OCI-LY3 (cell line): ENCODE results near the gene TNS3.

Experiments
- H2AFZ ChIP-seq: fragments of 200-600, 300-600 bp; shearing (Covaris generic); 2 replicates; pipeline ENCODE4 v1.6.0; 2014; ENCODE audit warnings: antibody characterized with exemption, low read depth, low read length
- H3K27ac ChIP-seq: fragments of 200-600, 300-600 bp; sonication (generic); 2 replicates; pipeline ENCODE4 v1.5.1; 2014; ENCODE audit warnings: mild to moderate bottlenecking, low read length, moderate library complexity, mixed read lengths
- H3K27me3 ChIP-seq: fragments of 200-600, 300-600 bp; sonication (generic); 2 replicates; pipeline ENCODE4 v1.6.1; 2014; ENCODE audit warnings: low read depth, low read length, mixed read lengths
- H3K36me3 ChIP-seq: fragments of 200-600, 300-600 bp; sonication (generic); replicated peaks from 2 replicates; pipeline ENCODE3; 2014; ENCODE audit warnings: low read depth, low read length, mixed read lengths
- H3K4me1 ChIP-seq: fragments of 300-600, 200-600 bp; sonication (generic); 2 replicates; pipeline ENCODE4 v1.6.1; 2014; ENCODE audit warnings: low read length, mixed read lengths
- H3K4me2 ChIP-seq: fragments of 200-600, 300-600 bp; sonication (generic); 2 replicates; pipeline ENCODE4 v1.6.1; 2014; ENCODE audit warnings: low read length, mixed read lengths
- H3K4me3 ChIP-seq: fragments of 300-600, 200-600 bp; sonication (generic); 2 replicates; pipeline ENCODE4 v1.5.1; 2014; ENCODE audit warnings: antibody characterized with exemption, mild to moderate bottlenecking, low read length, moderate library complexity
- H3K79me2 ChIP-seq: fragments of 300-600, 200-600 bp; shearing (Covaris generic); 2 replicates; pipeline ENCODE4 v1.6.1; 2014; ENCODE audit warnings: mild to moderate bottlenecking, low read length, mixed read lengths
- H3K9ac ChIP-seq: fragments of 300-600, 200-600 bp; shearing (Covaris generic); 2 replicates; pipeline ENCODE4 v1.6.0; 2014; ENCODE audit warnings: mild to moderate bottlenecking, low read length, moderate library complexity
- H3K9me3 ChIP-seq: fragments of 200-600, 300-600 bp; shearing (Covaris generic); 2 replicates; pipeline ENCODE4 v1.6.1; 2014; ENCODE audit warnings: low read length, mixed read lengths; ENCODE audit not compliant: insufficient read depth
- H4K20me1 ChIP-seq: fragments of 200-600, 300-600 bp; sonication (generic); 2 replicates; pipeline ENCODE4 v1.6.1; 2016; ENCODE audit warnings: low read length, mixed read lengths; ENCODE audit not compliant: insufficient read depth
- CTCF ChIP-seq: fragments of 200-600, 300-600 bp; sonication (generic); IDR thresholded peaks from 2 replicates; pipeline ENCODE4 v1.5.1; 2014; ENCODE audit warnings: antibody characterized with exemption, low read length, low read depth
- EZH2phosphoT487 ChIP-seq: fragments of 200-600 bp; shearing (Covaris generic); IDR thresholded peaks from 2 replicates; pipeline ENCODE4 v1.6.1; 2018; ENCODE audit warnings: antibody characterized with exemption, mixed run types, low read depth

TNS3 gene

DNA sequence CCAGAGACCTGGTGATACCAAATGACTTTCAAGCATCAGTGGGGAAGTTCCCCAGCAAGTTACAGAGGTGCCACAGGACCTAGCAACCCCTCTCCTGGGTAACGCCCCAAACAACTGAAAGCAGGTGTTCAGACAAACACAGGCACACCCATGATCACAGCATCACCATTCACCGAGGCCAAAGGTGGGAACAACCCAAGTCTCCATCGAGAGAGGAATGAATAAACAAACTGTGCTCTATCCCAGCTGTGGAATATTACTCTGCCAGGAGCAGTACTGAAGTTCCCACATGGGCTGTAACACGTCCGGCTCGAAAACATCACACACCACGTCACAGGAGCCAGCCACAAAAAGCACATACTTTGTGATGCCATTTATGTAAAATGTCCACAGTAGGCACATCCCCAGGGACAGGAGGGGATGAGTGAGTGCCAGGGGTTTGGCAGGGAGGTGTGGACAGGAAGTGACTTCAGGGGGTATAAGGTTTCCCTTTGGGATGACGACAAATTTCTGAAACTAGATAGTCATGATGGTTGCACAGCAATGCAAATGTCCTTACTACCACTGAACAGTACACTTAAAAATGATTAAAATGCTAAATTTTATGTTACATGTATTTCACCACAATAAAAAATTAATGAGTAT is 222.8 kb downstream of the TNS3 start:
- H3K4me3 ChIP-seq: no peak overlapping the region
- H3K4me1 ChIP-seq: no peaks in the 10 kb centered on the region
- no peak overlapping the region for H3K27ac ChIP-seq
- H3K9me3 ChIP-seq: no peaks in the 10 kb centered on the region
- H4K20me1 ChIP-seq: 0 out of 2 replicates have a peak, but pooled peaks cover 3% of the 10 kb centered on the region
- H3K79me2 ChIP-seq: 0 out of 2 replicates have a peak, but pooled peaks cover 4% of the 10 kb centered on the region
- no peak for TF ChIP-seq CTCF
- no peak overlapping the region for H2AFZ ChIP-seq
- H3K9ac ChIP-seq: no peak overlapping the region
- no peaks in the 10 kb centered on the region for H3K36me3 ChIP-seq
- H3K4me2 ChIP-seq: no peak overlapping the region
- no peaks in the 10 kb centered on the region for H3K27me3 ChIP-seq

- no peak overlapping the region for H3K27ac ChIP-seq
- no peaks in the 10 kb centered on the region for H3K9me3 ChIP-seq
- no peak overlapping the region for H3K4me3 ChIP-seq
- H3K4me2 ChIP-seq: no peak overlapping the region
- H2AFZ ChIP-seq: no peak overlapping the region
- TF ChIP-seq EZH2phosphoT487: no peak
- TF ChIP-seq CTCF: no peak
- H4K20me1 ChIP-seq: 0 out of 2 replicates have a peak, but pooled peaks cover 3% of the 10 kb centered on the region
- H3K4me1 ChIP-seq: no peaks in the 10 kb centered on the region
- no peaks in the 10 kb centered on the region for H3K27me3 ChIP-seq
- no peaks in the 10 kb centered on the region for H3K36me3 ChIP-seq
- no peak overlapping the region for H3K9ac ChIP-seq
- 0 out of 2 replicates have a peak, but pooled peaks cover 4% of the 10 kb centered on the region for H3K79me2 ChIP-seq
Measured at GRCh38 chr7:47358357-47358756, 223.6 kb downstream of the TNS3 start.

DNA sequence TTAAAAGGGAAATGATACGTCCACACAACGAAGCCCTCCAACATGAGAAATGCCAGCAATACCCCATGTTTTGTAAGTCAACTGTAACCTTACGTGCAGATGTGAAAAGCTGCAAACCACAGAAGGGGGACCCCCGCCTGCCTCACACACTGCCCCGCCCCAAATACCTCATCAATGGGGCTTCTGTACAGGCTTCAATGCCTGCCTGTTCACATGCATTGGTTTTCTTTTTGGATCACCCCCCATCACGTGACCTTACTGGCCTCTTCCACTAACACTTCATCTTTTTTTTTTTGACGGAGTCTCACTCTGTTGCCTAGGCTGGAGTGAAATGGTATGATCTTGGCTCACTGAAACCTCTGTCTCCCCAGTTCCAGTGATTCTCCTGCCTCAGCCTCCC is 224.0 kb downstream of the TNS3 start:
- H3K27me3 ChIP-seq: no peaks in the 10 kb centered on the region
- H3K4me2 ChIP-seq: no peak overlapping the region
- H3K27ac ChIP-seq: no peak overlapping the region
- H3K9me3 ChIP-seq: no peaks in the 10 kb centered on the region
- no peak for TF ChIP-seq CTCF
- TF ChIP-seq EZH2phosphoT487: no peak
- H4K20me1 ChIP-seq: 0 out of 2 replicates have a peak, but pooled peaks cover 3% of the 10 kb centered on the region
- H3K4me3 ChIP-seq: no peak overlapping the region
- no peak overlapping the region for H2AFZ ChIP-seq
- no peaks in the 10 kb centered on the region for H3K4me1 ChIP-seq
- H3K79me2 ChIP-seq: 0 out of 2 replicates have a peak, but pooled peaks cover 4% of the 10 kb centered on the region
- no peak overlapping the region for H3K9ac ChIP-seq
- H3K36me3 ChIP-seq: no peaks in the 10 kb centered on the region

GRCh38 chr7:47357361-47357760 is 224.6 kb downstream of the TNS3 start:
- Histone ChIP-seq H3K79me2 (0 out of 2 replicates have a peak, but pooled peaks cover 4% of the 10 kb centered on the region), H3K36me3 (no peaks in the 10 kb centered on the region), H2AFZ (no peak overlapping the region)

More at GRCh38 chr7:47357361-47357760, 224.6 kb downstream of the TNS3 start:
- TF ChIP-seq EZH2phosphoT487: no peak
- no peak for TF ChIP-seq CTCF
- Histone ChIP-seq H3K4me1 (no peaks in the 10 kb centered on the region), H4K20me1 (peaks cover 3% of the 10 kb centered on the region; the same call in 1 of the 2 replicates), H3K9me3 (no peaks in the 10 kb centered on the region), H3K27ac (no peak overlapping the region), H3K4me2 (no peak overlapping the region), H3K9ac (no peak overlapping the region), H3K4me3 (no peak overlapping the region), H3K27me3 (no peaks in the 10 kb centered on the region)
